Fibroblast of skin of right quadriceps (primary cell): ENCODE data around the gene FOXL2.
"Not testable (repeated sequence)": the region's sequence is repeated elsewhere in the genome, so short reads cannot be mapped to it uniquely, and the experiment has no call there.

Source experiments
- DNase-seq: peaks from one replicate; pipeline ENCODE4 v3.0.0-alpha.2; 2013

Gene FOXL2

GRCh38 chr3:138923531-138923994 lies 23.4 kb downstream of the FOXL2 start:
- DNase-seq: peak; percentile 77

DNA sequence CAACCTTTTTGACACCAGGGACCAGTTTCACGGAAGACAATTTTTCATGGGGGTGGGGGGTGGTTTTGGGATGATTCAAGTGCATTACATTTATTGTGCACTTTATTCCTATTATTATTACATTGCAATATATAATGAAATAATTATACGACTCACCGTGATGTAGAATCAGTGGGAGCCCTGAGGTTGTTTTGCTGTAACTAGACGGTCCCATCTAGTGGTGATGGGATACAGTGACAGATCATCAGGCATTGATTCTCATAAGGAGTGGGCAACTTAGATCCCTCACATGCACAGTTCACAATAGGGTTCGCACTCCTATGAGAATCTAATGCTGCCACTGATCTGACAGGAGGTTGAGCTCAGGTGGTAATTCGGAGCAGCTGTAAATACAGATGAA lies 24.5 kb downstream of the FOXL2 start:
- DNase-seq: not testable (repeated sequence)

DNA sequence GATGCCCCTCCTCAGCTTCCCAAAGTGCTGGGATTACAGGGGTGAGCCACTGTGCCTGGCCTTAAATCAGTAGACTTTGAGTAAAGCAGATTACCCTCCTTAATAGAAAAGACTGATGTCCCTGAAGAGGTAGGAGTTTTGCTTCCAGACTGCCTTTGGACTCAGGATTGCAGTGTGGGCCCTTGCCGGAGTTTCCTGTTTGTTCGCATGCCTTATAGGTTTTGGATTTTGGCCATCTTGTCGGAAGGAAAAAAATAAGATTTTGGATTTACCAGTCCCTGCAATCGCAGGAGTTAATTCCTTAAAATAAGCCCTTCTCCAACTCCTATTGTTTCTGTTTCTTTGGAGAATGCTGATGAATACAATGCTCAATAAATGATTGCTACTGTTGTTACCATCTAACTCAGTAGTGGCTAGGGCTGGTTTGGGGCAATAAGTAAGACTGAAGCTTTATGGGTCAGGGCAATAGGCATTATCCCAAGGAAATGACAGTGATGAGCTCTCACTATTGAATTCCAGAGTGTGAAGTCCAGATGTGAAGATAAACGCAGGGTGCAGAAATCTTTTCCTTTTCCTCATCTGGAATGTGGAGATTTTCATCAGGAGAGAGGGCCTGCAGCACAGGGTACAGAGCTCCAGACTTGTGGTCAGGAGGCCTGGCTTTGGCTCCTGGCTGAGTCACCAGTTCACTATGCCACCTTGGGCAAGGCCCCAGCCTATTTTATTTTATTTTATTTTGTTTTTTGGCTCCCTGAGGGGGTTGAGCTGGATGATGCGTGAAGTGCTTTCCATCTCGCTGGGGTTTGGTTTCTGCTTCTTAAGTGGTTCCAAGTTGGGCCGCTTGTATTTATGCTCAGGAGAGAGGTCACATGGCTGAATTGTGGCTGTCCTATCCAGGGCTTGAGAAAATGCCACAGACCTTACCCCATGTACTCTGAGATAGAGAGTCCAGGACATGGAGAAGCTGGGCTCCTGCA lies 25.3 kb downstream of the FOXL2 start:
- peak; percentile 89 for DNase-seq

- no peak for DNase-seq
These were observed 27.6 kb downstream of the FOXL2 start for GRCh38 chr3:138919325-138919724.

- DNase-seq: no peak
These were observed 30.1 kb downstream of the FOXL2 start for GRCh38 chr3:138916824-138917223.

- peak; percentile 86 for DNase-seq
These were observed 31.1 kb downstream of the FOXL2 start for GRCh38 chr3:138915503-138916498.

GRCh38 chr3:138914870-138915502 lies 32.0 kb downstream of the FOXL2 start:
- peak; percentile 57 for DNase-seq

- no peak for DNase-seq
These were observed 33.2 kb downstream of the FOXL2 start for GRCh38 chr3:138913766-138914165.

GRCh38 chr3:138912237-138912636 lies 34.7 kb downstream of the FOXL2 start:
- DNase-seq: no peak

DNA sequence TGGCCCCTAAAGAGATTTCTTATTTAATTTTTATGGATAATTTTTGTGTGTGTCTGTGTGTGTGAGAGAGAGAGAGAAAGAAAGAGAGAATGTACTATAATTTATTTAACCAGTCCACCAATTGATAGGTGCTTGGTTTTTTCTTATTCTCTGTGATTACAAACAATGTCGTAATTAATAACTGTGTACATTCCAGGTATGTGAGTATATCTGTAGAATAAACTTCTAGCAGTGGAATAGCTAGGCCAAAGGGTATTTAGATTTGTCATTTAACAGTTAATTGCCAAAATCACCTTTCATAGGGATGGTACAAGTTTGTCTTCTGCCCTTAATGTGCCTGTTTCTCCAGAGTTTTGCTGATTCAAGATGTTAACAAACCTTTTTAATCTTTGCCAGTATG lies 35.3 kb downstream of the FOXL2 start:
- no peak for DNase-seq

DNA sequence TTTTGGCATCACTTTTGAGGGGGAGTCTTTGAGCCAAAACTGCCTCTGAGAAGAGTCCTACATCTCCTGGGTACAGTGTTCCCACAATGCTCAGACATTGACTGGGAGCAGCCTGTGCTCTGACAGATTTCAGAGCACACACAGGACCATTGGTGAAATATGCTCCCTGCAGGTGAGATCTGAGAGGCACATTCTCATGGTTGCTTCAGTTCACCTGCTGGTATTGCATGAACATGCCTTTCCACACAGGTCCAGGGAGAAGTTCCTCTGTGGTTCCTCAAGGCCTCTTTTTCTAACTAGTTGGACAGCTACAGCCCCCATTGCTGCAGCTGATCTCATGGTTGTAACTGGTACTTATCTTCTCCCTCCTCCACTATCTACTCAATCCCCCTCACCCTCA lies 37.0 kb downstream of the FOXL2 start:
- DNase-seq: no peak

- DNase-seq: no peak
These were observed 38.1 kb downstream of the FOXL2 start for GRCh38 chr3:138908846-138909245.

DNA sequence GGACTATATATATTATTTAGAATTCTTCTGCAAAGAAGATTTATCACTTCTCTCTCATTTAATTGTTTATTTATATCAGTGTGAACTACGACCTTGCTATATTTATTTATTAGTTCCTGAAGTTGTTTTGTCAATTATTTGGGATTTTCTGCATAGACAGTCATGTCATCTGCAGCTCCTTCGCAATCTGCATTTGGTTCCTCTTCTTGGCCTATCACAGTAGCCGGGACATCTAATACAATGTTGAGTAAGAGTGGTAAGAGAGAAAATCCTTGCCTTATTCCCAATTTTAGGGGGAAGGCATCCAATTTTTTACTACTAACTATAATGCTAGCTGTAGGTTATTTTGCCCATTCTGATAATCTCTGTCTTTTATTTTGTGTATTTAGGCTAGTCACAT lies 39.4 kb downstream of the FOXL2 start:
- DNase-seq: no peak

- DNase-seq: no peak
These were observed 44.8 kb downstream of the FOXL2 start for GRCh38 chr3:138902171-138902570.

- DNase-seq: no peak
These were observed 45.4 kb downstream of the FOXL2 start for GRCh38 chr3:138901567-138901966.

- no peak for DNase-seq
These were observed 47.5 kb downstream of the FOXL2 start for GRCh38 chr3:138899351-138899991.

- DNase-seq: no peak
These were observed 48.2 kb downstream of the FOXL2 start for GRCh38 chr3:138898708-138899107.

- DNase-seq: peak; percentile 71
These were observed 48.6 kb downstream of the FOXL2 start for GRCh38 chr3:138898301-138898700.
